Renal cortical epithelial cell (primary cell): ENCODE measurements around the gene CLEC16A. TPM values are rescaled to one million over a fixed set of nuclear protein-coding genes. Genes with fewer than 3 reads are reported as not detected.
A peak's percentile ranks its signal among the peaks of the same experiment; 100 is the strongest.

ENCODE experiments used
- DNase-seq: peaks from one replicate; pipeline ENCODE4 v3.0.0-alpha.2; 2011; ENCODE audit warnings: low read depth
- total RNA-seq: library from RNA; depleted of rRNA; stranded (reverse); fragments of >200 nt; gene quantifications from 2 replicates; pipeline ENCODE4 v1.2.3, GENCODE V29; 2014

Gene CLEC16A
- total RNA-seq, 1 donor from 2014 or later = 48.3 TPM

DNA sequence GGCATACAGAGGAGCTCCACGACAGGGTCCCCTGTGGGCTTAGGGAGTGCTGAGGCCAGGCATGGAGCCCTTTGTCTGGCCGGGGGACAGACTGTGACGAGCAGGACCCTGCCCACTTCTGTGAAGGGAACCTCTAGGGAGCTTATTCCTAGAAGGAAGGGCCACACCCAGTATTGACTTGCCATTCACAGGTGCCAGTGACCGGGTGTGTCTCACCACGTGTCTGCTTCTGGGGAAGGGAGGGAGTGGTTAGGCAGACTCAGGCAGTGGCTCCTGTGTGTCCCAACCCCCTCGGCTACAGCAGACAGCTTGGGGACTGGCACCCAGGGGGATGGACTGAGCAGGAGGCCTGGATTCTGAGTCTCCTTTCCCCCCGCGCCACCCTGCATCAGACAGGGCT lies 254.5 kb downstream of the CLEC16A start:
- DNase-seq = peak; percentile 11

DNA sequence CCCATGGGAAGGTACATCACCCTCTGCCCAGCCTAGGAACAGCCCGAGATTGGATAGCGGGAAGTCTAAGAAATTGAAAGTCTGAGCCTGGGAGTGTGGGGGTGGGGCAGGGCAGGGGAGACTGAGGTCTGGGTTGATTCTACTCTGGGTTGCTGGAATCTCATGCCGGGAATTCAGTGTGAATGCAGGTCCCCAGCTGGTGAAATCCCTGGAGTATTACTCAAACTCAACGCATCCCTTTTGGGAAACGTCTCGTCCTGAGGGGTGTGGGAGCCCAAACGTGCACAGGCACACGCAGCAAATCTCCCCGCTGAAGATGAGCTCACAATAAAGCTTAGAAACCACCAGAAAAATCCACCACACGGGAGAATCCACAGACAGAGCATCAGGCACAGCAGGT lies 256.2 kb downstream of the CLEC16A start:
- no peak for DNase-seq

DNA sequence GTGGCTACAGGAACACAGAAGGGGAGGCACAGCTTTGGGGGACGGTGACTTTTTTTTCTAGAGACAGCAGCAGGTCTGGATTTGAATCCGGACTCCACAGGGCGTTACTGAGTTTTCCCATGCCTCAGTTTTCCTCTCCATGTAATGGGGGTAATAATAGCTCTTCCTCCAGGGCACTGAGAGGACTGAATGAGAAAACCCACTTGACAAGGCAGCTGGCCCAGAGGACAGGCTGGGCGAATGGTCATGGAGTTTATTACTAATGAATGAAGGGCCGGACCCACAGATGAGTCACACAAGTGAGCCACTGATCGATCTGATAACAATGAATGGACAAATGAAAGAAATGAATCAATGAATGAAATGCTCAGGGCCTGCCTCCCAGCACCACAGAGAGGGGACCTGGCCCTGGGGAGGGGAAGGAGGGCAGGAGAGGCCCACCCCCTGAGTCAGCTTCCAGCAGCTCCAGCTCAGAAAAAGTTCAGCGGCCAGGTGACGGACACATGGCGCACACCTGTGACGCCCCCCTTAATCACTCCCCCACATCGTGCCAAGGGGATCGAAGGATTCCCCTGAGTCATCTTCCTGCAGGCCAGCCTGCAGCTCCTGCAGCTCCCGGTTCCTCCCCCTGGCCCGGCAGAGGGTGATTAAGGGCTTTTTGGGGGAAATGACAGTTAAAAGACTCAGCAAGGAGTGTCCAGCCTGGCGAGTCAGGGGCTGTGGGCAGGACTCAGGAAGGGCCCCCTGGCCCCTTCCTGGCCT lies 257.3 kb downstream of the CLEC16A start:
- peak; percentile 59 for DNase-seq

DNA sequence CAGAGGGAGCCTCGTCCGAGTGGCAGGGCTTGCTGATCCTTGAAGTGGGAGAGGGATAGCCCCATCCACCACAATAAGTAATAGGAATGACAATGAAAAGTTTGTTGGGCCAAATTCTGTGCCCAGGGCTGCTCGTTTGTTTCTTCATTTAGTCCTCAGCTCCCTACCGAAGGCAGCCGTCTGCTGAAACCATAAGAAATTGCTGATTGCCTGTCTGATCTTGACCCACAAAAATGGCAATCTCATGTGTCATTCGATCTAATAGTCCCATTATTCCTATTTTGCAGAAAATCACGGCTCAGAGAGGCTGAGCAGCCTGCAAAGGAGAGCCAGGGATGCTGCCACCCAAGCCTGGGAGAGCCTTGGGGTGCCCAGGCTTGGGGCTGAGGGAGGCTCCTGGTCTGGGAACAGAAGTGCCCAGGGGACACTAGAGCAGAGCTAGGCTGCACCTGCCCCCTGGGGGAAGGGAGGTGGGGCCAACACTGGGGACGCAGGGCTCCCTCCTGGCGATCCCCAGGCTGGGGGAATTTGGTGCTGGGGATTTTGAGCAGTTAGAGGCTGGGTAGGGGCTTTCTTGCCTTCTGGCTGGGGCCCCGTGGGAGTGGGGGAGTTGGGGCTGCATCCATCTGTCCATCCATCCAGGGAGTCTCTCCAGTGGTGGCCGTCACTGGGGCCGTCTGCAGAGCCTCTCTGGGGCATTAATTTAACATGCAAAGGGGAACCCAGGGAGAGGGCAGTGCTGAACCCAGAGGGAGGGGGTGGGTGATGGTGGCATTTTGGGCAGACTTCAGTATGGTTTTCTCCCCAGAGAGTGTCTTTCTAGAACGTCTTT lies 258.1 kb downstream of the CLEC16A start:
- peak; percentile 41 for DNase-seq

DNA sequence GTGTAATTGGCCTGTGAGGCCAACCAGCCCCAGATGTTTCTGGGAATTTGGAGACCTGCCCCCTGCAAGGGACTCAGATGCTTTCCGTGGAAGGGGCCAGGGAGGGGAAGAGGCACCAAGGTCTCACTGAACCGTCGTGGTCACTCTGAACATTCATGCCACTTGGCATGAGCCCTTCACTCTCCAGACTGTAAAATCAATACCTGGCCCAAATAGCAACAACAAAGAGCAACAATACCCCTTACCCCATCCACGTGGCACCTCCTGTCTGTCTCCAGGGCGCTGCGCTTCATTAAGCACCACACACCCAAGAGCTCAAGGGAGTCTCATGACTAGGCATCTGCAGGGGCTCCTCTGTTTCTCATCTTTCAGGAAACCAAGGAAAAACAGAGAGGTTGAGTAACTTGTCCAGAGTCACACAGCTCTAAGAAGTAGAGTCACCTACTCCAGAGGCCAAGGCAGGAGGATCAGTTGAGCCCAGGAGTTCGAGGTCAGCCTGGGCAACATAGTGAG lies 258.8 kb downstream of the CLEC16A start:
- DNase-seq = peak; percentile 31

DNA sequence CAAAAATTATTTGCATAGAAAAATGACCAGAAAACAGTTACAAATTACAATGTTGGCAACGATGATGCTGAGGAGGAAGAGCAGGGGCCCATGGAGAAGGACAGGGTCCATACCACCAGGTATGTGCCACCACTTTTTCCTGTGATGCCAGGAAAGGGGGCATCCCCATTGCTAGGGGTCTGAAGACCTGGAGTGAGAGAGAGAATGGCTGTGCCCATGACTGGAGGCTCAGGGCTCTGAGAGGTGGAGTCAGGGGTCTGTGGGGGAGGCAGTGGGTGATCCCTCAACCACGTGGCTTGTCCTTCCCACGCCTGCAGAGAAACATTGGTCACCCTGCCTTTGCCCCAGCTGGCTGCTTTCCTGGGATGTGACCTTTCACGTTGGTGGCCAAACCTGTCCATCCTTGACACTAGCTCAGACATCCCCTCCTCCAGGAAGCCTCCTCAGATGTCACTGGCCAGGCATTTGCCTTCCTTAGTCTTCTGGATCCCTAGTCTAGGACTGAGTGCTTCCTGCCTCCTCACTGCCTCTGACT lies 260.2 kb downstream of the CLEC16A start:
- DNase-seq = no peak

DNA sequence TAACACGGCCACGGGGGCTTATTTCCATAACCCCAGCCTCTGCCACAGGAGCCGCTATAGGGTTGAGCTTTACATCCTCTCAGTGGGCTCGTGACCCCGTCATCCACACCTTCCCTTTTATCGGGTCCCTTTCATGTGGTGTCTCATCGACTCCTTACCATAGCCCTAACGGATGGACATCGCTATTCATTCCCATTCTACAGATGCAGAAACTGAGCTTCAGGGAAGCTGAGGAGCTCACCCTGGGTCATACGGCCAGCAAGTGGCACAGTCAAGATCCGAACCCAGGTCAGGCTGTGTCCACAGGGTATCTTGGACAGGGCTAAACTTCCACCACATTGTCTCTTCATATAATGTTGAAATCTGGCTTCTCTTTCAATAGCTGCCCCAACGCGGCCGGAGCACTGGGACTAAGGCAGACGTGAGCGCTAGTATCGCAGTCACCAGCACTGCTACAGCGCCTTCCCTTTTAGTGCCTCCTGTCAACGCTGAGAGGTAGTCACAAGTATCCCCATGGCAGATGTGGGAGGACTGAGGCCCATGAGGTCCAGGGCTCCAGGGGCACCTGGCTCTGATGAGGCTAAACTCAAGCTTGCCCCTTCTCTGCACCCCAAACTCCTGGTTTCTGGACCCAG lies 260.8 kb downstream of the CLEC16A start:
- DNase-seq = no peak

DNA sequence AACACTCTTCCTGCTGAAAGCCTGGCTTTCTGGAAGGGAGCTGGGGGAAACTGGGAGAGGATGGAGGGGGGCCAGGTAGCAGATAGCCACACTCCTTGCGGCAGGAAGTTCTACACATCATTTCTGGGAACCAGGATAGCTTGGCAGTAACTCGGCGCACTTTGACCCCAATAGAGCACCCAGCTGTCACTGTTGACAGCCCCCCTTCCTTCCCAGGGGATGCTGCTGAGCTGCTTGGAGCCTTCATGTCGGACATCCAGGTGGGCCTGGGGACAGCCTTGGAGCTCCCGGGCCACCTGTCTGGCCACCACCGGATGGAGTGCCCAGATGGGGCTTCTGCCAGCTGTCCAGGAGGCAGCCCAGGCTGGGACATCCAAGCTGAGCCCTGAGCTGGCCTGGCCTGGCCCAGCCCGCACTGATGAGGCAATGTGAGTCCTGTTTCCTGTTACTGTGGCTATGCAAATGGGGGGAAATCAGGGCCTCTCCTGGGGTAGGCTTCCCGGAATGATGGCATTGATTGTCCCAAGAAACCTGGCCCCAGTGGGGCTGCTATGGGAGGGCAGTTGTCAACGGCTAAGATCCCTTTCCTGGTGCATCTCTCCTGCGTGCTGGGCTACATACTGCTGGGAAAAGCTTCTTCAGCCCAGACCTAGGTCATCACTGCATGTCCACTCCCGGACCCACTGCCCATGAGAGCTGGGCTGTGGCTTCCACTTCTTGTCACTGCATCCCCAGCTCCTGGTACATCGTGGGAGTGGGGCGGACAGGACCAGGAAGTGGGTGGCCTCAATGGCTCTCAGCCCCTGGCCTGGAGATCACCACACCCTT lies 261.6 kb downstream of the CLEC16A start:
- DNase-seq = peak; percentile 17

DNA sequence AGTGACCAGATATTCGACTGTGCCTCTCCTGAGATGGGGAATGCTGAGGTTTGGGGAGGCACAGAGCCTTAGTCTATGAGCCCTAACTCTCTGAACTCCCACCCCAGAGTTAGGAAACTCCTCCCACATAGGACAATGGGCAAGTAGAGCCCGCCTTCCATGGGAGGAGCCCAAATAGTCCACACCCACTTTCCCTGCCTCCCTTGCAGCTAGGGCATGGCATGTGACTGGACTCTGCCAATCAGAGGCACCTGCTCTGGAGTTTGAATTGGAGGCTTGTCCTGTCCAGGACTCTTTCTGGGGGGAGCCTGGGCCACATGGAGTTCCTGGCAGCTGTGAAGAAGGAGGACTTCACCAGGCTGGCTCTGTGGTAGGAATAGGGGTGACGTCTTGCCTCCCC lies 263.3 kb downstream of the CLEC16A start:
- no peak for DNase-seq

DNA sequence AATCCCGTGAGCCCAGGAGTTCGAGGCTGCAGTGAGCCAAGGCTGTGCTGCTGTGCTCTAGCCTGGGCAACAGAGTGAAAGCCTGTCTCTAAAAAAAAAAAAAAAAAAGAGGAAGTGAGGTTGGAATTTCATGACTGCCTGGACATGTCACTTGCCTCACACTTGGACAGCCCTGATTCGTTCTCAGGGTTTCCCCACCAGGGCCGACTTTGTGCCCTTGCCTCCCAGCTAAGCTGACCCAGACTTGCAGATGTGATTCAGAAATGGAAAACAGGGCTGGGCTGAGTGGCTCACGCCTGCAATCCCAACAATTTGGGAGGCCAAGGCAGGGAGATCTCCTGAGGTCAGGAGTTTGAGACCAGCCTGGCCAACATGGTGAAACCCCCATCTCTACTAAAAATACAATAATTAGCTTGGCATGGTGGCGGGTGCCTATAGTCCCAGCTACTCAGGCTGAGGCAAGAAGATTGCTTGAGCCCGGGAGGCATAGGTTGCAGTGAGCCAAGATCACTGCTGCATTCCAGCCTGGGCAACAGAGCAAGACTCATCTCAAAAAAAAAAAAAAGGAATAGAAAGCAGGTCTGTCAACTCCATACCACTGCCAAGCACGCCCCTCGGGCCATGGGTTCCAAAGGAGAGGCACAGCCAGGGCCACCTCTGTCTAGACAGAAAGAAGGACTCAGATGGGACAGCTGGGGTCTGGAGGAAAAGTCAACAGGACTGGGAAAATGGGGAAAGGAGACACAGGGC lies 264.7 kb downstream of the CLEC16A start:
- DNase-seq = peak; percentile 15

DNA sequence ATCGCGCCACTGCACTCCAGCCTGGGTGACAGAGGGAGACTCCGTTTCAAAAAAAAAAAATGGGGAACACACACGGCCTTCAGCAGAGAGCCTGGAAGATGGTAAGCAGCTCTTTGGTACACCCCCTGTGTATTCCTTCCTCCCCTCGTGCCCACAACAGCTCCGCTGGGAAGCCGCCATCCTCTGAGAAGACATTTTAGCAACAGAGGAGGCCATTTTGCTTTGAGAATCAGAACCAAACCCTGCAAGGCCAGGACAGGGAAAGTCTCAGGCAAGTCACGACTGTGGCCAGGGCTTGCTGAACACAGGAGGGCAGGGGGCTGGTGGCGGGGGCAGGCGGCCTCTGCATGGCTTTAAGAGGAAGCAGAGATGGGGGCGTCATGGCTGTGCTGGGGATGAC lies 265.9 kb downstream of the CLEC16A start:
- DNase-seq = no peak

DNA sequence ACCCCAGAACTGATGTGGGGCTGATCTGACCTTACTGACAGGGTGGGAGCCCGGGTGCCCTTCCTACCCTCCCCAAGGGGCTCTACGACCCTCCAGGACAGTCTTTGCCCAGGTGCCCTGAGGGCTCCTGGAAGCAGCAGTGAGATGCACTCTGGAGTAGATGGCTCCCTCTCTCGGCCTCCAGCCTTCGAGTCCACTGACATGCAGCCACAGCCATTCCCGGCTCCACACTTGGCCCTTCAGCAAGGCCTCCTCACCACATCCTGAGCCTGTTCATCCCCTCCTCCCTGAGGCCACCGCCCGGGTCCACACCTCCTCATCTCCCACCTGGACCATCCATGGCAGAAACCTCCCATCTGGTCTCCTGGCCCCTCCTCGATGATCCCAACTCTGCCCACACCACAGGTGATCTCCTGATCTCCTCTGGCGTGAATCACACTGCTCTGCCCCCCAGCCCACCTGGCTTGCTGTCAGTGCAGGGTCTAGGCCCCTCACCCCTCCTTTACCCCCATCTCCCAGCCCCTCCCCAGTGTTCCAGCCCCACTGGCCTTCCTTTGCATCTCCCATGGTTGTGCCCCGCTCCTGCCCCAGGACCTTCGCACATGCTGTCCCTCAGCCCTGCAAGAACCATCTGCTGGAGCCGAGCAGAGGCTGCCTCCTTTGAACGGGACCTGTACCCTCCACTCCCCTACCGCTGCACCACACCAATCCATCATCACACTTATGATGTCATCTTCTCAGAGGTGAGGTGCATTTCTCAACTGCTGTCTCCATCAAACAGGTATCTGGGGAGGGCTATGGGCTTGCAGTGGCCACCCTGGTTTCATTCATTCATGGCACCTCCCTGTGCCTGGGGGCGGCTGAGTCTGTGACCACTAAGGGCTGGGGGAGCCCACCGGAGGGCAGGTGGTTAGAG lies 267.0 kb downstream of the CLEC16A start:
- DNase-seq = no peak

DNA sequence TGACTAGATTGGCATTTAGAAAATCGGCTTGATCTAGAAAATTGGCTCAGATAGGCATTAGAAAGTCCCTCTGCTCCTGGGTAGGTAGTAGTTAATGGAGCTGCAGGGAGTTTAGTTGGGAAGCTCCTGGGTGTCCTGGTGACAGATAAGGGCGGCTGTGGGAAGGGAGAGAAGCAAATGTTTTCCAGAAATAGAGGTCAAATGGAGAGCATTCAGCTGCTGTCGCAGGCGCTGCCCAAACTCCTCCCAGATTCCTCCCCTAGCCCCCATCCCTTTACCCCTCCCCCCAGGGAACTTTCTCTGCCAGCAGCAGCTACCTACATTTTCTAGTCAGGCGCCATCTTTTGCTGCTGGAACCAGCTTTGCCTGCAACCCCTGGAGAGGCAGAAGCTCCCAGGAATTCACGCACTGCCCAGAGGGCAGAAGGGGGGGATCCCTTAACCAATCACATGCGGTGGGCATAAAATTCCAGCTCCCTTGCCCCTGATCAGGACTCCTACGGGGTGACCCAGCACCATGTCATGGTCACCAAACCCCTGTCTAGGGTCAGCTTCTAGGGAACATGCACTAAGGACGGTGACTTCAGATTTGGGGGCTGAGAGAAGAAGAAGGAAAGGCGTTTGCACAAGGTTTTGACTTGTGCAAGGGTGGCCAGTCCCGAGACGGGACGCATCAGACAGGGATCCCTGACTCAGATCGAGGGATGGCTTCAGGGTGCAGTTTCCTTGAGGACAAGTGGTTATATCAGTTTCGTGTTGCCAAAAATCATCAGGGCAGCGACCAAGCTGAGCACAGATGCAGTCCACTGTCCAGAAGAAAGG lies 267.8 kb downstream of the CLEC16A start:
- no peak for DNase-seq

DNA sequence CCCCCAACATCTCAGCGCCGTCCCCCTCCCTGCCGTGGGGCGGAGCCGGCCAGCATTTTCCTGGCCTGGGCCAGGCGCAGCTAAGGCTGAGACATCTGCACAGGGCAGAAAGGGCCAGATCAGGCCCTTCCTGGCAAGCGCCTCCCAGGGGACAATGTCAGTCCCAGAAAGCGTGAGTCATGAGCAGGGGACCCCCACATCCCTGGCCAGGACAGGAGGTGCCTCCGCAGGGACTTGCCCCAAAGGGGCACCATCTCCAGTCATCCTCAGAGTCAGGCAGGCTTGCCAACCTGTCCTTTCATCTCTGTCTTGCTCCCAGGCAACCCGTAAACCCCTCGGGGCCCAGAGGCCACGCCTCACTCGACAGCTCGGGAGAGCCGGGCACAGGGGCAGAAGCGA lies 268.4 kb downstream of the CLEC16A start:
- no peak for DNase-seq

DNA sequence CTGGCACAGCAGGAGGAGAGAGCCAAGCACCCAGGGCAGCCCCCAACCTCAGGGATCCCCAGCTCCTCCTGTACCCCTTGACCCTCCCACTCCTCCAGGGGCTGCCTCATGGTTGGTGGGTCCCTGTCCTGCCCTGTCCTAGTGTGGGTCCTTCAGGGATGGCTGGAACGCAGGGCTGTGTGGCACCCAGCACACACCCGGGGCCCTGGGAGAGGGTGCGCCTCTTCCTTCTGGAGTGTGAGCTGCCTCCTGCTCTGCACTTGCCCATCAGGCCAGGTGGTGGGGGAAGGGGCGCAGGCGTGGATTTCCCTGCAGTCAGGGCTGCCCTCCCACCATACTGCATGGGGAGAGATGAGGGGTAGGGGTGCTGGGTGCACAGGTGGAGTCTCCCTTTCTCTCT lies 269.0 kb downstream of the CLEC16A start:
- DNase-seq = no peak

DNA sequence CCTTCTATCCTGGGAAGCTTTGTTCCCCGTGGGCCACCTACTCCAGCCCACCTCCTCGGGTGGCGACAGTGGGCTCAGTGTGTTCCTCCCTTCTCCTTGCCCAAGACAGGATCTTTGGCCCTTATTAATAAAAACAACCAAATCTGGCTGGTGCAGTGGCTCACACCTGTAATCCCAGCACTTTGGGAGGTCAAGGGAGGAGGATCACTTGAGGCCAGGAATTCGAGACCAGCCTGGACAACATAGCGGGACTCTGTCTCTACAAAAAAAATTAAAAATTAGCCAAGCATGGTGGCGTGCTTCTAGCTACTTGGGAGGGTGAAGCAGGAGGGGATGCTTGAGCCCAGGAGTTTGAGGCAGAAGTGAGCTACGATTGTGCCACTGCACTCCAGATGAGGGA lies 269.4 kb downstream of the CLEC16A start:
- no peak for DNase-seq

DNA sequence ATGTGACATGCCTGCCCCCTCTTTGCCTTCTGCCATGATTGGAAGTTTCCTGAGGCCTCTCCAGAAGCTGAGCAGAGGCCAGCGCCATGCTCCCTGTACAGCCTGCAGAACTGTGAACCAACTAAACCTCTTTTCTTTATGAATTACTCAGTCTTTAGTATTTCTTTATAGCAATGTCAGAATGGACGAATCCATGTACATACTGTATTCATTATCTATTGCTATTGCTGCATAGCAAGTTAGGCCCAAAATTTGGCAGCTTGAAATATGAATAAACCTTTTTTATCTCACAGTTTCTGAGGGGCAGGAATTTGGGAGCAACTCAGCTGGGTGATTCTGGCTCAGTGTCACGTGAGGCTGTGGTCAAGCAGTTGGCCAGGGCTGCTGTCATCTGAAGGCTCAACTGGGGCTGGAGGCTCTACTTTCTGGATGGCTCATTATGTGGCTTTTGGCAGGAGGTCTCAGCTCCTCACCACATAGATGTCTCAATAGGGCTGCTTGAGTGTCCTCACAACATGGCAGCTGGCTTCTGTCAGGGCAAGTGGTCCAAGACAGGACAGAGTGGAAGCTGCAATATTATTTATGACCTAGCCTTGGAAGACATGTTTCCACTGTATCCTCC lies 271.7 kb downstream of the CLEC16A start:
- DNase-seq = no peak
